Activated T-cell treated with anti-CD3 and anti-CD28 coated beads, Interleukin-2, amount 50 U/mL, for 72 hours (primary cell): ENCODE data around the gene LCE1F. TPM values are rescaled to one million over a fixed set of nuclear protein-coding genes. Genes with fewer than 3 reads are reported as not detected.

Source experiments
- ATAC-seq, 2 donors: fragments of 150-1000 bp; cut with Tn5 transposase; replicated peaks in 1 of 2; 2 replicates each; pipeline ENCODE4 v1.10.0; 2021; ENCODE audit warnings: moderate library complexity in 2 of 2, mild to moderate bottlenecking in 1 of 2
- DNase-seq, 2 donors: peaks; one replicate each; pipeline ENCODE4 v3.0.0; 2021 to 2022; ENCODE audit warnings: mixed read lengths in 1 of 2
- H3K27ac Mint-ChIP-seq: one replicate; pipeline ENCODE4 v1.8.0; 2022; ENCODE audit warnings: mild to moderate bottlenecking, moderate library complexity, mixed read lengths
- H3K27me3 Mint-ChIP-seq: one replicate; pipeline ENCODE4 v1.8.0; 2022; ENCODE audit warnings: low read depth, mixed read lengths
- H3K36me3 Mint-ChIP-seq, 2 donors: one replicate each; pipeline ENCODE4 v1.8.0; 2022; ENCODE audit warnings: mixed read lengths in 2 of 2, mild to moderate bottlenecking in 1 of 2; ENCODE audit not compliant: insufficient read depth in 2 of 2
- H3K4me1 Mint-ChIP-seq: one replicate; pipeline ENCODE4 v1.8.0; 2022; ENCODE audit warnings: low read depth, mixed read lengths
- H3K4me3 Mint-ChIP-seq, 2 donors: one replicate each; pipeline ENCODE4 v1.8.0; 2022; ENCODE audit warnings: mild to moderate bottlenecking in 2 of 2, mixed read lengths in 2 of 2, moderate library complexity in 2 of 2
- H3K9me3 Mint-ChIP-seq, 2 donors: one replicate each; pipeline ENCODE4 v1.8.0; 2022; ENCODE audit warnings: mixed read lengths in 2 of 2
- total RNA-seq, 2 donors: library from RNA; stranded (reverse); gene quantifications; one replicate each; pipeline ENCODE4 v1.2.3, GENCODE V29; 2022

Gene LCE1F
- total RNA-seq, 2 donors from 2014 or later = not detected

- H3K27me3 Mint-ChIP-seq = peaks cover 15% of the 10 kb centered on the region
- no peaks in the 10 kb centered on the region for H3K36me3 Mint-ChIP-seq
- ATAC-seq (no peak), DNase-seq (no peak)
- H3K4me3 Mint-ChIP-seq = no peak within 1 kb of the TSS
- H3K27ac Mint-ChIP-seq = no peak within 1 kb of the TSS
- H3K4me1 Mint-ChIP-seq = no peaks in the 10 kb centered on the region
- no peaks in the 10 kb centered on the region for H3K9me3 Mint-ChIP-seq
These were observed 21.5 kb downstream of the LCE1F start, which contains the start of gene LCE1D for GRCh38 chr1:152796421-152796820. LCE1D (plus strand) TSS chr1:152796721; CDS start chr1:152797795, 1,074 bp downstream.

GRCh38 chr1:152801333-152801732, 26.4 kb downstream of the LCE1F start:
- Mint-ChIP-seq H3K4me1 (no peaks in the 10 kb centered on the region), H3K36me3 (no peaks in the 10 kb centered on the region), H3K9me3 (no peaks in the 10 kb centered on the region), H3K27ac (no peak overlapping the region), H3K27me3 (peaks cover 24% of the 10 kb centered on the region), H3K4me3 (no peak overlapping the region)
- DNase-seq (no peak), ATAC-seq (no peak)

GRCh38 chr1:152806576-152806975, 31.6 kb downstream of the LCE1F start, which contains the start of gene LCE1C:
LCE1C (minus strand) TSS chr1:152806651; CDS start chr1:152805478, 1,173 bp downstream.
- no peaks in the 10 kb centered on the region for H3K4me1 Mint-ChIP-seq
- no peaks in the 10 kb centered on the region for H3K9me3 Mint-ChIP-seq

GRCh38 chr1:152811050-152811449, 36.1 kb downstream of the LCE1F start:
- Mint-ChIP-seq H3K9me3 (no peaks in the 10 kb centered on the region), H3K36me3 (no peaks in the 10 kb centered on the region), H3K27ac (no peak overlapping the region), H3K4me1 (no peaks in the 10 kb centered on the region), H3K4me3 (no peak overlapping the region), H3K27me3 (no peaks in the 10 kb centered on the region)
- ATAC-seq (no peak), DNase-seq (no peak)

More at GRCh38 chr1:152806576-152806975, 31.6 kb downstream of the LCE1F start, which contains the start of gene LCE1C:
- ATAC-seq = no peak
- H3K27ac Mint-ChIP-seq = no peak within 1 kb of the TSS
- H3K27me3 Mint-ChIP-seq = peaks cover 7% of the 10 kb centered on the region
- no peak within 1 kb of the TSS for H3K4me3 Mint-ChIP-seq
- H3K36me3 Mint-ChIP-seq = no peaks in the 10 kb centered on the region
- DNase-seq = no peak

GRCh38 chr1:152811671-152812070, 36.7 kb downstream of the LCE1F start, which contains the start of gene LCE1B:
LCE1B (plus strand) TSS chr1:152811971; CDS start chr1:152812447, 476 bp downstream.
- no peak for ATAC-seq
- Mint-ChIP-seq H3K27ac (no peak within 1 kb of the TSS), H3K36me3 (no peaks in the 10 kb centered on the region), H3K4me3 (no peak within 1 kb of the TSS), H3K27me3 (no peaks in the 10 kb centered on the region), H3K4me1 (no peaks in the 10 kb centered on the region), H3K9me3 (no peaks in the 10 kb centered on the region)
- DNase-seq = no peak

- Mint-ChIP-seq H3K9me3 (no peaks in the 10 kb centered on the region), H3K27ac (no peak overlapping the region), H3K4me1 (no peaks in the 10 kb centered on the region), H3K27me3 (no peaks in the 10 kb centered on the region), H3K36me3 (no peaks in the 10 kb centered on the region), H3K4me3 (no peak overlapping the region)
- no peak for DNase-seq
- ATAC-seq = no peak
These were observed 42.4 kb downstream of the LCE1F start for GRCh38 chr1:152817309-152817708.

GRCh38 chr1:152823294-152823693, 48.4 kb downstream of the LCE1F start:
- Mint-ChIP-seq H3K27ac (no peak overlapping the region), H3K9me3 (no peaks in the 10 kb centered on the region), H3K27me3 (peaks cover 15% of the 10 kb centered on the region), H3K4me1 (no peaks in the 10 kb centered on the region), H3K36me3 (no peaks in the 10 kb centered on the region), H3K4me3 (no peak overlapping the region)
- ATAC-seq (no peak), DNase-seq (no peak)

- DNase-seq (no peak), ATAC-seq (no peak)
- no peaks in the 10 kb centered on the region for H3K36me3 Mint-ChIP-seq
- no peaks in the 10 kb centered on the region for H3K4me1 Mint-ChIP-seq
- H3K27ac Mint-ChIP-seq = no peak overlapping the region
- H3K4me3 Mint-ChIP-seq = no peak overlapping the region
- no peaks in the 10 kb centered on the region for H3K9me3 Mint-ChIP-seq
- peaks cover 15% of the 10 kb centered on the region for H3K27me3 Mint-ChIP-seq
These were observed 50.0 kb downstream of the LCE1F start for GRCh38 chr1:152824964-152825363.

Other genes with a start within 250 kb of the LCE1F start
- gene LCE3E, start 208.4 kb upstream of the LCE1F start, total RNA-seq = not detected
- gene LCE3D, start 194.6 kb upstream of the LCE1F start, total RNA-seq = not detected
- not detected for gene LCE3C, start 174.9 kb upstream of the LCE1F start, total RNA-seq
- gene LCE3B, start 161.3 kb upstream of the LCE1F start, total RNA-seq = not detected
- gene LCE3A, start 152.0 kb upstream of the LCE1F start, total RNA-seq = not detected
- not detected for gene LCE2D, start 111.8 kb upstream of the LCE1F start, total RNA-seq
- gene LCE2C, start 99.9 kb upstream of the LCE1F start, total RNA-seq = not detected
- not detected for gene LCE2B, start 89.0 kb upstream of the LCE1F start, total RNA-seq
- not detected for gene LCE2A, start 76.8 kb upstream of the LCE1F start, total RNA-seq
- gene LCE4A, start 67.0 kb upstream of the LCE1F start, total RNA-seq = not detected
- not detected for gene KPRP, start 17.1 kb upstream of the LCE1F start, total RNA-seq
- gene LCE1E, start 11.1 kb downstream of the LCE1F start, total RNA-seq = not detected
- not detected for gene LCE1D, start 21.6 kb downstream of the LCE1F start, total RNA-seq
- not detected for gene LCE1C, start 31.5 kb downstream of the LCE1F start, total RNA-seq
- gene LCE1B, start 36.8 kb downstream of the LCE1F start, total RNA-seq = not detected
- gene LCE1A, start 52.3 kb downstream of the LCE1F start, total RNA-seq = not detected
- not detected for gene LCE6A, start 67.7 kb downstream of the LCE1F start, total RNA-seq
- gene LCE7A, start 84.9 kb downstream of the LCE1F start, total RNA-seq = not detected
- gene SMCP, start 103.2 kb downstream of the LCE1F start, total RNA-seq = not detected
- not detected for gene IVL, start 133.4 kb downstream of the LCE1F start, total RNA-seq
- not detected for gene SPRR5, start 172.1 kb downstream of the LCE1F start, total RNA-seq
- gene SPRR4, start 195.5 kb downstream of the LCE1F start, total RNA-seq = not detected
- gene SPRR1A, start 208.9 kb downstream of the LCE1F start, total RNA-seq = not detected
- not detected for gene SPRR3, start 226.6 kb downstream of the LCE1F start, total RNA-seq